K562 (cell line): ENCODE data around the gene SLC10A3. TPM values are rescaled to one million over a fixed set of nuclear protein-coding genes. Genes with fewer than 3 reads are reported as not detected.

Source experiments
- ATAC-seq: fragments of 200-7000 bp; cut with Tn5 transposase; 3 replicates; pipeline ENCODE4 v1.9.1; 2020; ENCODE audit warnings: moderate library complexity
- BruUV-seq: library from RNA; stranded (reverse); fragments of 400-500 nt; replicated peaks from 2 replicates; lab custom pipeline; 2021; lab: Mats Ljungman, UMichigan
- CTCF ChIA-PET: fragments of 300-600 bp; formaldehyde crosslinking; extraction: SDS; loops from one replicate; lab custom pipeline; 2021; ENCODE audit warnings: low intra/inter-chr PET ratio; lab: Yijun Ruan, JAX
- POLR2A ChIA-PET: fragments of 300-600, 350-650 bp; sonication (Branson Sonifier 250); formaldehyde crosslinking; extraction: SDS; loops from one replicate; lab custom pipeline; 2021; ENCODE audit warnings: antibody characterized with exemption, inconsistent platforms; lab: Yijun Ruan, JAX
- DNase-seq, 4 experiments: peaks; one replicate each; pipeline versions ENCODE4 v3.0.0 to v3.0.0-alpha.2; 2011 to 2018; ENCODE audit warnings: low spot score in 3 of 4, mixed read lengths in 3 of 4; ENCODE audit errors: extremely low read depth in 1 of 4
- FAIRE-seq: peaks from 2 replicates; lab custom pipeline; 2011; peaks lifted over from hg19 to GRCh38; lab: Jason Lieb, UNC
- H2AFZ ChIP-seq: 2 replicates; pipeline ENCODE4 v1.6.0; 2011; ENCODE audit warnings: low read depth, low read length, control low read depth, inconsistent platforms
- H3K27ac ChIP-seq: fragments of 200-600 bp; 3 replicates; pipeline ENCODE4 v1.8.0; 2011; ENCODE audit warnings: low read depth, mild to moderate bottlenecking, control low read depth, inconsistent platforms, low read length, moderate library complexity, mixed read lengths; ENCODE audit errors: extremely low read depth
- H3K27me3 ChIP-seq, 2 experiments: fragments of 300-600 bp in 1 of 2; 2 replicates in 1 of 2; 3 replicates in 1 of 2; pipeline versions ENCODE4 v1.6.0 to v1.8.0; 2011; ENCODE audit warnings: inconsistent platforms in 2 of 2, low read length in 2 of 2, mild to moderate bottlenecking in 1 of 2, mixed read lengths in 1 of 2, moderate library complexity in 1 of 2; ENCODE audit not compliant: control insufficient read depth in 2 of 2, insufficient read depth in 2 of 2
- H3K36me3 ChIP-seq: fragments of 300-600 bp; 3 replicates; pipeline ENCODE4 v1.8.0; 2011; ENCODE audit warnings: mild to moderate bottlenecking, low read length, inconsistent platforms; ENCODE audit not compliant: control insufficient read depth, insufficient read depth
- H3K4me1 ChIP-seq, 2 experiments: fragments of 200-600 bp in 1 of 2; replicated peaks in 1 of 2; 2 replicates in 1 of 2; 3 replicates in 1 of 2; pipeline versions ENCODE4 v1.5.1 to v1.8.0; 2011; ENCODE audit warnings: inconsistent platforms in 2 of 2, low read length in 2 of 2, mild to moderate bottlenecking in 1 of 2, mixed read lengths in 1 of 2, moderate library complexity in 1 of 2; ENCODE audit not compliant: control insufficient read depth in 2 of 2, insufficient read depth in 2 of 2
- H3K4me2 ChIP-seq: 2 replicates; pipeline ENCODE4 v1.6.1; 2011; ENCODE audit warnings: low read length, control low read depth, inconsistent platforms, mixed read lengths; ENCODE audit not compliant: insufficient read depth
- H3K4me3 ChIP-seq: fragments of 200-600 bp; sonication (generic), shearing (Covaris generic); 2 replicates; pipeline ENCODE4 v1.5.1; 2016; ENCODE audit warnings: control low read depth, inconsistent platforms
- H3K79me2 ChIP-seq: fragments of 200-600 bp; 3 replicates; pipeline ENCODE4 v1.8.0; 2011; ENCODE audit warnings: low read length, inconsistent platforms; ENCODE audit not compliant: control insufficient read depth, insufficient read depth
- H3K9ac ChIP-seq, 2 experiments: 2 replicates each; pipeline versions ENCODE4 v1.6.0 to v1.6.1; 2011; ENCODE audit warnings: low read depth in 2 of 2, low read length in 2 of 2, control low read depth in 1 of 2, inconsistent platforms in 1 of 2, mild to moderate bottlenecking in 1 of 2, mixed read lengths in 1 of 2; ENCODE audit not compliant: insufficient read depth in 1 of 2
- H3K9me1 ChIP-seq: one replicate; pipeline ENCODE4 v1.6.0; 2011; ENCODE audit warnings: inconsistent platforms, mild to moderate bottlenecking, low read length, moderate library complexity; ENCODE audit not compliant: control insufficient read depth, insufficient read depth
- H3K9me3 ChIP-seq: replicated peaks from 2 replicates; pipeline ENCODE4 v1.5.1; 2011; ENCODE audit warnings: low read depth, low read length, inconsistent platforms; ENCODE audit not compliant: control insufficient read depth, insufficient read depth
- H4K20me1 ChIP-seq: replicated peaks from 2 replicates; pipeline ENCODE4 v1.6.1; 2011; ENCODE audit warnings: low read length, inconsistent platforms, mixed read lengths; ENCODE audit not compliant: control insufficient read depth, insufficient read depth
- CEBPB ChIP-seq: fragments of 450-650 bp; IDR thresholded peaks from 2 replicates; pipeline ENCODE4 v1.6.1; 2016; ENCODE audit warnings: missing genetic modification characterization, missing compliant biosample characterization
- CEBPG ChIP-seq, 3 experiments: fragments of 200-800 bp in 1 of 3; sonication (Bioruptor generic) in 1 of 3; sonication (generic) in 1 of 3; formaldehyde crosslinking in 1 of 3; IDR thresholded peaks in 2 of 3; conservative IDR thresholded peaks in 1 of 3; 2 replicates each; pipeline versions ENCODE4 v1.6.1 to v1.8.0; 2016 to 2022; ENCODE audit warnings: missing compliant biosample characterization in 2 of 3, missing genetic modification characterization in 2 of 3, mild to moderate bottlenecking in 1 of 3, missing genetic modification reagents in 1 of 3
- RBM39 ChIP-seq: fragments of 200-400 bp; formaldehyde crosslinking; optimal IDR thresholded peaks from 2 replicates; pipeline ENCODE3; 2018; ENCODE audit warnings: low read depth, low read length
- ZNF121 ChIP-seq: sonication (generic); formaldehyde crosslinking; conservative IDR thresholded peaks from 2 replicates; pipeline ENCODE4 v1.8.0; 2022; ENCODE audit warnings: missing genetic modification reagents
- WGBS: fragments of 100-300 bp; shearing (Covaris generic); methylation state at CpG from one replicate; pipeline ENCODE4 v1.1.6; 2016; ENCODE audit warnings: low coverage, mixed read lengths; ENCODE audit not compliant: insufficient coverage; ENCODE audit errors: missing lambda C conversion rate; 5-methylcytosine and 5-hydroxymethylcytosine counted together
- in situ Hi-C: fragments of 300-500 bp; cut with MboI; formaldehyde crosslinking; loops from 4 replicates; pipeline ENCODE4 v1.15.0; 2018; ENCODE audit warnings: inconsistent platforms, mixed read lengths
- intact Hi-C: fragments of 100-400 bp; cut with micrococcal nuclease; formaldehyde crosslinking; loops from 2 replicates; pipeline ENCODE4 v1.14.2; 2022
- polyA plus RNA-seq, 8 experiments: library from polyadenylated mRNA; depleted of rRNA in 4 of 8; stranded (reverse) in 5 of 8; unstranded in 3 of 8; fragments of >200 nt; fragmentation: Nextera tagmentation in 2 of 8; fragmentation: Illumina TruSeq in 1 of 8; extraction: Ambion mirVana in 2 of 8; extraction: Trizol in 1 of 8; gene quantifications; 2 replicates each; pipeline versions ENCODE4 v1.2.1 to v1.2.3, GENCODE V29; 2011 to 2014; ENCODE audit warnings: inconsistent platforms in 1 of 8, missing spikeins in 1 of 8
- total RNA-seq, 7 experiments: library from RNA; depleted of rRNA in 6 of 7; stranded (reverse); fragments of >200 nt in 6 of 7; fragmentation: Illumina TruSeq in 2 of 7; extraction: Trizol in 2 of 7; gene quantifications; 2 replicates each; pipeline versions ENCODE4 v1.2.1 to v1.2.3, GENCODE V29; 2011 to 2021; ENCODE audit warnings: low replicate concordance in 1 of 7

The SLC10A3 gene
- total and polyA plus RNA-seq, 9 of the 15 experiments (the other 6 are each of a cell fraction or from before 2014, with no cell fraction given), result 5.2 to 30.6 (median 16.7) TPM

- no peak overlapping the region for H3K4me3 ChIP-seq
- CTCF ChIA-PET, result interaction anchor here (0.6 kb wide), 1 partner anchor 153 kb away, joined by 3 read pairs; no protein-coding TSS in a partner anchor
- 0 out of 4 replicates have a peak overlapping the region, but pooled peaks of 1 of the 2 experiments have one; percentile 10 for H3K9ac ChIP-seq
- H3K4me1 ChIP-seq, result peaks cover 8 to 28% of the 10 kb centered on the region in 2 experiments; a peak in 4 of 5 replicates
- 88% methylated on average over 2 of the region's 6 CpGs for WGBS
- FAIRE-seq (no peak), DNase-seq (no peak), ATAC-seq (peak; percentile 24)
- no peak overlapping the region for H3K4me2 ChIP-seq
- no peaks in the 10 kb centered on the region for H3K9me1 ChIP-seq
- H3K9me3 ChIP-seq, result no peaks in the 10 kb centered on the region
- H3K27me3 ChIP-seq, result no peaks in the 10 kb centered on the region
- H3K27ac ChIP-seq, result no peak overlapping the region
- POLR2A ChIA-PET, result interaction anchor here (0.5 to 1.5 kb wide), 3 partner anchors 12 to 32 kb away, joined by 3 to 6 read pairs (median 3); no protein-coding TSS in a partner anchor
- H2AFZ ChIP-seq, result no peak overlapping the region
- no peaks in the 10 kb centered on the region for H4K20me1 ChIP-seq
- peaks cover 1% of the 10 kb centered on the region; the same call in 1 of the 3 replicates for H3K79me2 ChIP-seq
- peak; percentile 75 for TF ChIP-seq ZNF121
- TF ChIP-seq CEBPB (tag), result peak; percentile 66
- no peak for TF ChIP-seq RBM39
- no peak for TF ChIP-seq CEBPG (CRISPR knock-in tag; IDR thresholded peaks at IDR 0.05)
- TF ChIP-seq CEBPG (tag; conservative IDR thresholded peaks at IDR 0.05 in 1 of 2, IDR thresholded peaks at IDR 0.05 in 1 of 2), result 0 out of 4 replicates have a peak, but pooled peaks of 1 of the 2 experiments have one; percentile 22
- intact Hi-C loops, result loop anchor here (5.0 kb wide), 2 partner anchors 37 to 102 kb away; partner anchors contain the start of genes ATP6AP1 and SLC10A3
- in situ Hi-C loops, result loop anchor here (25.0 kb wide), 1 partner anchor 367 kb away; no protein-coding TSS in a partner anchor
- H3K36me3 ChIP-seq, result peaks cover 37% of the 10 kb centered on the region; the same call in 2 of the 3 replicates
- BruUV-seq, result no TSS peak
These were observed 38.8 kb upstream of the SLC10A3 start for GRCh38 chrX:154529206-154529612.
